OCI-LY7 (cell line): ENCODE results near the gene KPNA2. TPM values are rescaled to one million over a fixed set of nuclear protein-coding genes. Genes with fewer than 3 reads are reported as not detected.
"Not testable (repeated sequence)": the region's sequence is repeated elsewhere in the genome, so short reads cannot be mapped to it uniquely, and the experiment has no call there.

ENCODE experiments used
- BruUV-seq: library from RNA; stranded (reverse); fragments of 400-500 nt; replicated peaks from 2 replicates; lab custom pipeline; 2021; lab: Mats Ljungman, UMichigan
- CTCF ChIA-PET: fragments of 300-600 bp; sonication (Branson Sonifier 250); formaldehyde crosslinking; loops from one replicate; lab custom pipeline; 2022; ENCODE audit warnings: antibody characterized with exemption; ENCODE audit not compliant: unreplicated experiment; lab: Charles Lee
- POLR2A ChIA-PET: fragments of 300-600 bp; sonication (Branson Sonifier 250); formaldehyde crosslinking; loops from one replicate; lab custom pipeline; 2022; ENCODE audit warnings: antibody characterized with exemption; lab: Charles Lee
- DNase-seq: peaks from one replicate; pipeline ENCODE4 v3.0.0-alpha.2; 2015; ENCODE audit warnings: low spot score
- H2AFZ ChIP-seq: fragments of 200-600 bp; sonication (generic), shearing (Covaris generic); 2 replicates; pipeline ENCODE4 v1.6.1; 2014; ENCODE audit warnings: mild to moderate bottlenecking, antibody characterized with exemption, low read length, moderate library complexity
- H3K27ac ChIP-seq: fragments of 200-600 bp; sonication (generic); 2 replicates; pipeline ENCODE4 v1.5.1; 2014; ENCODE audit warnings: mixed run types, low read depth, mild to moderate bottlenecking, moderate library complexity, low read length, inconsistent platforms; ENCODE audit not compliant: poor library complexity, severe bottlenecking
- H3K36me3 ChIP-seq: fragments of 200-600 bp; sonication (generic); 2 replicates; pipeline ENCODE4 v1.6.1; 2014; ENCODE audit warnings: mild to moderate bottlenecking, antibody characterized with exemption, low read length, moderate library complexity, mixed read lengths; ENCODE audit not compliant: insufficient read depth
- H3K4me1 ChIP-seq: fragments of 200-600 bp; sonication (generic); 2 replicates; pipeline ENCODE4 v1.5.1; 2014; ENCODE audit warnings: mild to moderate bottlenecking, low read length; ENCODE audit not compliant: insufficient read depth, poor library complexity, severe bottlenecking
- H3K4me2 ChIP-seq: fragments of 200-600 bp; sonication (generic); 2 replicates; pipeline ENCODE4 v1.6.1; 2014; ENCODE audit warnings: mild to moderate bottlenecking, low read length
- H3K4me3 ChIP-seq: fragments of 200-600 bp; sonication (generic); 2 replicates; pipeline ENCODE4 v1.5.1; 2014; ENCODE audit warnings: mild to moderate bottlenecking, low read depth, low read length; ENCODE audit not compliant: poor library complexity, severe bottlenecking
- H3K79me2 ChIP-seq: fragments of 200-600 bp; sonication (generic); 2 replicates; pipeline ENCODE4 v1.6.1; 2016; ENCODE audit warnings: low read depth, mild to moderate bottlenecking, low read length, moderate library complexity, mixed read lengths; ENCODE audit not compliant: insufficient read depth
- H3K9me2 ChIP-seq: fragments of 200-600 bp; sonication (generic); 2 replicates; pipeline ENCODE4 v1.6.1; 2016; ENCODE audit warnings: mild to moderate bottlenecking, low read length, mixed read lengths; ENCODE audit not compliant: insufficient read depth
- H3K9me3 ChIP-seq: fragments of 200-600 bp; sonication (generic); 2 replicates; pipeline ENCODE4 v1.6.1; 2014; ENCODE audit warnings: mild to moderate bottlenecking, mixed run types, low read length, mixed read lengths
- H4K20me1 ChIP-seq: fragments of 200-600 bp; sonication (generic); 2 replicates; pipeline ENCODE4 v1.6.1; 2014; ENCODE audit warnings: mild to moderate bottlenecking, antibody characterized with exemption, low read length, moderate library complexity, mixed read lengths; ENCODE audit not compliant: insufficient read depth
- EZH2phosphoT487 ChIP-seq: fragments of 200-600 bp; sonication (generic); IDR thresholded peaks from 2 replicates; pipeline ENCODE4 v1.6.1; 2018; ENCODE audit warnings: low read depth, borderline replicate concordance, mild to moderate bottlenecking, mixed run types, antibody characterized with exemption, low read length, moderate library complexity, mixed read lengths
- intact Hi-C: fragments of 100-400 bp; cut with micrococcal nuclease; formaldehyde crosslinking; loops from one replicate; pipeline ENCODE4 v1.10.0; 2022; ENCODE audit not compliant: unreplicated experiment
- total RNA-seq, 2 experiments: library from RNA; depleted of rRNA in 1 of 2; stranded (reverse); fragments of >200 nt in 1 of 2; shearing (Covaris generic) in 1 of 2; gene quantifications; 2 replicates each; pipeline ENCODE4 v1.2.3, GENCODE V29; 2014 to 2022
- TF ChIP-seq, protein P1 (sequence below): fragments of 200-600 bp; sonication (generic); conservative IDR thresholded peaks from 2 replicates; pipeline ENCODE4 v1.5.1; 2014; ENCODE audit warnings: mild to moderate bottlenecking, antibody characterized with exemption, low read length, moderate library complexity, mixed read lengths

The KPNA2 gene
- total RNA-seq, 2 experiments from 2014 or later = 253 to 416 TPM

DNA sequence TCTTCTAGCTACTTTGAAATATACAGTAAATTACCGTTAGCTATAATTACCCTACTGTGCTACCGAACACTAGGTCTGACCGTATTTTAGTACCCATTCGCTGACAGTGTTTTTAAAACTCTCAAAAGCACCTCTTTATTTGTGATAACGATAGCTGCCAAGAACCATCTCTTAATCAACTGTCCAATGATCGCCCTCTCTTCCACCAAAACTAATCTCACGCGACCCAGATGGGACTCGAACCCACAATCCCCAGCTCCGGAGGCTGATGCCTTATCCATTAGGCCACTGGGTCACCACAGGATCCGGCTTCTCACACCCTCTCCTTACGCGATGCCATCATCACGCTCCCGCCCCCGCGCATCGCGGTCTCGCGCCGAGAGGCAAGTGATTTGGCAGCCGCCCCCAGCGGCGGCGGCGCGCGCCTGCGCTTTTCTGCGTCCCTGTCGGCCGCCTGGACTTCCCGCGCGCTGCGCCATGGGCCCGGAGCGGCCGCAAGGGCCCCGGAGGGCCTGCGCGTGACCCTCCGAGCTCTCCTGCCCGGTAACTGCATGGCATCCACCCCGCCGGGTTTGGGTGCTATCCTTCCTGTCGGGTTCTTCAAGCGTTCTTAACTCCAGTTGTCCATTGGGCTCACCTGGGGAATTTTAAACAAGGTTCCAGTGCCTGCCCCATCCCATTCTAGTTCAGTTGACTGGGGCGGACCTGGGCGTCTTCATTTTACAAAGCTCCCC, 15.7 kb upstream of the KPNA2 start:
- BruUV-seq = no TSS peak
- intact Hi-C loops = loop anchor here (1.0 to 5.0 kb wide), 3 partner anchors 15 to 67 kb away; partner anchors contain the start of gene KPNA2
- Histone ChIP-seq H3K4me3 (peak overlapping the region; percentile 72), H4K20me1 (no peaks in the 10 kb centered on the region), H3K27ac (peak overlapping the region; percentile 46), H3K4me1 (peaks cover 16% of the 10 kb centered on the region), H3K9me2 (no peaks in the 10 kb centered on the region), H3K79me2 (no peaks in the 10 kb centered on the region), H2AFZ (peak overlapping the region; percentile 90), H3K36me3 (no peaks in the 10 kb centered on the region), H3K9me3 (no peaks in the 10 kb centered on the region), H3K4me2 (peak overlapping the region; percentile 80)
- ChIA-PET CTCF (interaction anchor here (0.6 to 1.0 kb wide), 5 partner anchors 16 to 492 kb away, joined by 3 to 5 read pairs (median 3); partner anchors contain the start of genes KPNA2 and PRKAR1A), POLR2A (interaction anchor here (0.7 to 2.3 kb wide), 11 partner anchors 8 to 210 kb away, joined by 3 to 10 read pairs (median 7); no protein-coding TSS in a partner anchor)
- no peak for TF ChIP-seq EZH2phosphoT487
- TF ChIP-seq, protein P1, sequence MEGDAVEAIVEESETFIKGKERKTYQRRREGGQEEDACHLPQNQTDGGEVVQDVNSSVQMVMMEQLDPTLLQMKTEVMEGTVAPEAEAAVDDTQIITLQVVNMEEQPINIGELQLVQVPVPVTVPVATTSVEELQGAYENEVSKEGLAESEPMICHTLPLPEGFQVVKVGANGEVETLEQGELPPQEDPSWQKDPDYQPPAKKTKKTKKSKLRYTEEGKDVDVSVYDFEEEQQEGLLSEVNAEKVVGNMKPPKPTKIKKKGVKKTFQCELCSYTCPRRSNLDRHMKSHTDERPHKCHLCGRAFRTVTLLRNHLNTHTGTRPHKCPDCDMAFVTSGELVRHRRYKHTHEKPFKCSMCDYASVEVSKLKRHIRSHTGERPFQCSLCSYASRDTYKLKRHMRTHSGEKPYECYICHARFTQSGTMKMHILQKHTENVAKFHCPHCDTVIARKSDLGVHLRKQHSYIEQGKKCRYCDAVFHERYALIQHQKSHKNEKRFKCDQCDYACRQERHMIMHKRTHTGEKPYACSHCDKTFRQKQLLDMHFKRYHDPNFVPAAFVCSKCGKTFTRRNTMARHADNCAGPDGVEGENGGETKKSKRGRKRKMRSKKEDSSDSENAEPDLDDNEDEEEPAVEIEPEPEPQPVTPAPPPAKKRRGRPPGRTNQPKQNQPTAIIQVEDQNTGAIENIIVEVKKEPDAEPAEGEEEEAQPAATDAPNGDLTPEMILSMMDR = peak; percentile 68
- DNase-seq = peak; percentile 99

GRCh38 chr17:68020409-68020756, 15.2 kb upstream of the KPNA2 start:
- no peaks in the 10 kb centered on the region for H4K20me1 ChIP-seq
- no peaks in the 10 kb centered on the region for H3K9me3 ChIP-seq
- peaks cover 16% of the 10 kb centered on the region for H3K4me1 ChIP-seq
- intact Hi-C loops = loop anchor here (1.0 to 5.0 kb wide), 3 partner anchors 15 to 67 kb away; partner anchors contain the start of gene KPNA2
- H3K27ac ChIP-seq = peak overlapping the region; percentile 46
- TSS peak; percentile 96 for BruUV-seq
- no peaks in the 10 kb centered on the region for H3K36me3 ChIP-seq
- H3K9me2 ChIP-seq = no peaks in the 10 kb centered on the region
- ChIA-PET POLR2A (interaction anchor here (0.9 to 2.3 kb wide), 9 partner anchors 8 to 161 kb away, joined by 3 to 10 read pairs (median 8); no protein-coding TSS in a partner anchor), CTCF (interaction anchor here (0.6 kb wide), 2 partner anchors 167 to 447 kb away, joined by 3 read pairs; no protein-coding TSS in a partner anchor)
- peak overlapping the region; percentile 72 for H3K4me3 ChIP-seq
- TF ChIP-seq, protein P1 = no peak
- TF ChIP-seq EZH2phosphoT487 = no peak
- no peak for DNase-seq
- H3K4me2 ChIP-seq = peak overlapping the region; percentile 80
- peak overlapping the region; percentile 90 for H2AFZ ChIP-seq
- H3K79me2 ChIP-seq = no peaks in the 10 kb centered on the region

DNA sequence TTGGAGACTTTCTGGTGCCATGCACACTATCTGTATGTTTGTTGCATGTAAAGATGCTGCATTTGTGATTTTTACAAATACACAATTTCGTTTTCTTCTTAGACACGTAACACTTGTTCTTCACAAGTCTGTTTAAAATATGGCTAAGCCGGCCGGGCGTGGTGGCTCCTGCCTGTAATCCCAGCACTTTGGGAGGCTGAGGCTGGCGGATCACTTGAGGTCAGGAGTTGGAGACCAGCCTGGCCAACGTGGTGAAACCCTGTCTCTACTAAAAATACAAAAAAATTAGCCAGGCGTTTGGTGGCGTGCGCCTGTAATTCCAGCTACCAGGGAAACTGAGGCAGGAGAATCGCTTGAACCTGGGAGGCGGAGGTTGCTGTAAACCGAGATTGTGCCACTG, 14.7 kb upstream of the KPNA2 start:
- H3K4me2 ChIP-seq = peak overlapping the region; percentile 80
- POLR2A ChIA-PET = interaction anchor here (1.0 to 2.3 kb wide), 4 partner anchors 9 to 160 kb away, joined by 8 to 10 read pairs (median 9); no protein-coding TSS in a partner anchor
- H4K20me1 ChIP-seq, H3K9me3 ChIP-seq, DNase-seq, H3K36me3 ChIP-seq, BruUV-seq, H3K79me2 ChIP-seq, H3K9me2 ChIP-seq: not testable (repeated sequence)
- peaks cover 16% of the 10 kb centered on the region for H3K4me1 ChIP-seq
- peak overlapping the region; percentile 90 for H2AFZ ChIP-seq
- H3K4me3 ChIP-seq = peak overlapping the region; percentile 72
- CTCF ChIA-PET = interaction anchor here (0.6 kb wide), 2 partner anchors 166 to 446 kb away, joined by 3 read pairs; no protein-coding TSS in a partner anchor
- intact Hi-C loops = loop anchor here (1.0 to 5.0 kb wide), 3 partner anchors 15 to 67 kb away; partner anchors contain the start of gene KPNA2
- H3K27ac ChIP-seq = peak overlapping the region; percentile 46
